HCT116 (cell line): ENCODE measurements around the gene SLCO2A1. TPM values are rescaled to one million over a fixed set of nuclear protein-coding genes. Genes with fewer than 3 reads are reported as not detected.

Experiments used
- ATAC-seq: fragments of 200-7000 bp; cut with Tn5 transposase; 2 replicates; pipeline ENCODE4 v1.9.1; 2020; ENCODE audit warnings: mild to moderate bottlenecking, moderate library complexity
- BruUV-seq: library from RNA; stranded (reverse); fragments of 400-500 nt; replicated peaks from 2 replicates; lab custom pipeline; 2021; lab: Mats Ljungman, UMichigan
- CTCF ChIA-PET: fragments of 300-600 bp; sonication (Branson Sonifier 250); formaldehyde crosslinking; loops from one replicate; lab custom pipeline; 2021; ENCODE audit warnings: antibody characterized with exemption; lab: Charles Lee
- POLR2A ChIA-PET: fragments of 300-600, 350-600 bp; sonication (Branson Sonifier 250); formaldehyde crosslinking; loops from one replicate; lab custom pipeline; 2021; ENCODE audit warnings: antibody characterized with exemption; lab: Charles Lee
- RAD21 ChIA-PET, 2 experiments: fragments of 300-600 bp; sonication (Branson Sonifier 250); formaldehyde crosslinking; loops; one replicate each; lab custom pipeline; 2023; ENCODE audit warnings: low total read pairs in 2 of 2; ENCODE audit not compliant: uncharacterized antibody in 2 of 2, unreplicated experiment in 2 of 2, low non-redundant PET in 1 of 2; lab: Charles Lee
- DNase-seq: peaks from one replicate; pipeline ENCODE4 v3.0.0-alpha.2; 2010; ENCODE audit warnings: low read depth, low spot score
- H2AFZ ChIP-seq: fragments of 200-600 bp; shearing (Covaris generic), sonication (generic); 2 replicates; pipeline ENCODE4 v1.6.1; 2017; ENCODE audit warnings: low read depth, mixed run types, mixed read lengths, antibody characterized with exemption, low read length; ENCODE audit not compliant: poor library complexity, severe bottlenecking
- H3K27ac ChIP-seq: 2 replicates; pipeline ENCODE4 v1.5.1; 2012; ENCODE audit warnings: low read depth, low read length
- H3K27me3 ChIP-seq: fragments of 200-600 bp; sonication (generic); 2 replicates; pipeline ENCODE4 v1.6.1; 2016; ENCODE audit warnings: mixed run types, low read length, mixed read lengths; ENCODE audit not compliant: insufficient read depth
- H3K36me3 ChIP-seq, 2 experiments: fragments of 200-500 bp in 1 of 2; fragments of 200-600 bp in 1 of 2; sonication (Bioruptor generic) in 1 of 2; sonication (generic) in 1 of 2; 2 replicates each; pipeline versions ENCODE4 v1.5.1 to v1.6.1; 2014 to 2016; ENCODE audit warnings: low read length in 2 of 2, inconsistent platforms in 1 of 2, mixed read lengths in 1 of 2, mixed run types in 1 of 2; ENCODE audit not compliant: insufficient read depth in 2 of 2, control insufficient read depth in 1 of 2
- H3K4me1 ChIP-seq, 2 experiments: fragments of 200-600 bp in 1 of 2; sonication (generic) in 1 of 2; 2 replicates each; pipeline versions ENCODE4 v1.5.1 to v1.6.1; 2012 to 2017; ENCODE audit warnings: low read length in 2 of 2, inconsistent platforms in 1 of 2, mild to moderate bottlenecking in 1 of 2, mixed read lengths in 1 of 2, mixed run types in 1 of 2, moderate library complexity in 1 of 2; ENCODE audit not compliant: insufficient read depth in 2 of 2, control insufficient read depth in 1 of 2
- H3K4me2 ChIP-seq: fragments of 200-600 bp; sonication (generic); 2 replicates; pipeline ENCODE4 v1.6.1; 2017; ENCODE audit warnings: mixed run types, low read length, mixed read lengths
- H3K4me3 ChIP-seq, 2 experiments: fragments of 200-600 bp in 1 of 2; sonication (generic) in 1 of 2; replicated peaks in 1 of 2; 2 replicates each; pipeline ENCODE4 v1.5.1; 2011 to 2016; ENCODE audit warnings: low read length in 2 of 2, control low read depth in 1 of 2, low read depth in 1 of 2, mild to moderate bottlenecking in 1 of 2, mixed read lengths in 1 of 2, mixed run types in 1 of 2
- H3K79me2 ChIP-seq: fragments of 200-600 bp; sonication (generic); 2 replicates; pipeline ENCODE4 v1.6.1; 2017; ENCODE audit warnings: mild to moderate bottlenecking, mixed run types, low read length, moderate library complexity, mixed read lengths; ENCODE audit not compliant: insufficient read depth
- H3K9ac ChIP-seq: fragments of 200-600 bp; sonication (generic); 2 replicates; pipeline ENCODE4 v1.6.1; 2016; ENCODE audit warnings: low read length, mixed read lengths
- H3K9me2 ChIP-seq: fragments of 200-600 bp; sonication (generic), shearing (Covaris generic); 2 replicates; pipeline ENCODE4 v1.6.1; 2017; ENCODE audit warnings: mixed run types, mild to moderate bottlenecking, moderate library complexity; ENCODE audit not compliant: insufficient read depth
- H3K9me3 ChIP-seq, 2 experiments: fragments of 200-500 bp in 1 of 2; fragments of 200-600 bp in 1 of 2; sonication (Bioruptor generic) in 1 of 2; sonication (generic) in 1 of 2; 2 replicates each; pipeline ENCODE4 v1.6.1; 2014 to 2017; ENCODE audit warnings: low read length in 2 of 2, mixed read lengths in 2 of 2, inconsistent platforms in 1 of 2, low read depth in 1 of 2, mild to moderate bottlenecking in 1 of 2, mixed run types in 1 of 2, moderate library complexity in 1 of 2; ENCODE audit not compliant: control insufficient read depth in 1 of 2, insufficient read depth in 1 of 2
- H4K20me1 ChIP-seq: fragments of 200-600 bp; sonication (generic), shearing (Covaris generic); 2 replicates; pipeline ENCODE4 v1.6.1; 2017; ENCODE audit warnings: mixed run types, mild to moderate bottlenecking, moderate library complexity; ENCODE audit not compliant: insufficient read depth
- CBX3 ChIP-seq: IDR thresholded peaks from 2 replicates; pipeline ENCODE4 v1.6.1; 2012; ENCODE audit warnings: low read depth
- CEBPB ChIP-seq: IDR thresholded peaks from 2 replicates; pipeline ENCODE4 v1.6.1; 2012; ENCODE audit warnings: low read depth
- EGR1 ChIP-seq: IDR thresholded peaks from 2 replicates; pipeline ENCODE4 v1.6.1; 2012; ENCODE audit warnings: low read depth
- EZH2 ChIP-seq: fragments of 200-600 bp; sonication (generic); IDR thresholded peaks from 2 replicates; pipeline ENCODE4 v1.6.1; 2017; ENCODE audit warnings: antibody characterized with exemption, mixed run types
- EZH2phosphoT487 ChIP-seq: fragments of 200-600 bp; IDR thresholded peaks from 2 replicates; pipeline ENCODE4 v1.6.1; 2018; ENCODE audit warnings: antibody characterized with exemption, borderline replicate concordance
- FOSL1 ChIP-seq: IDR thresholded peaks from 2 replicates; pipeline ENCODE4 v1.6.1; 2012; ENCODE audit warnings: low read depth
- RAD21 ChIP-seq: IDR thresholded peaks from 2 replicates; pipeline ENCODE4 v1.6.1; 2012; ENCODE audit warnings: low read depth, mild to moderate bottlenecking
- SIN3A ChIP-seq: IDR thresholded peaks from 2 replicates; pipeline ENCODE4 v1.6.1; 2012; ENCODE audit warnings: low read depth
- TCF7L2 ChIP-seq: IDR thresholded peaks from 2 replicates; pipeline ENCODE4 v1.7.0; 2011; ENCODE audit warnings: borderline replicate concordance, inconsistent platforms; ENCODE audit not compliant: insufficient read depth, insufficient read length; ENCODE audit errors: extremely low read depth
- YY1 ChIP-seq: IDR thresholded peaks from 2 replicates; pipeline ENCODE4 v1.6.1; 2011; ENCODE audit warnings: low read length, low read depth, moderate library complexity, mild to moderate bottlenecking; ENCODE audit not compliant: insufficient replicate concordance; ENCODE audit errors: extremely low read depth
- intact Hi-C: fragments of 100-400 bp; cut with micrococcal nuclease; formaldehyde crosslinking; loops from 2 replicates; pipeline ENCODE4 v1.10.0; 2022
- total RNA-seq: library from RNA; stranded (reverse); gene quantifications from one replicate; pipeline ENCODE4 v1.2.1, GENCODE V29; 2021; ENCODE audit not compliant: unreplicated experiment
- TF ChIP-seq, protein P1 (sequence below): IDR thresholded peaks from 2 replicates; pipeline ENCODE4 v1.6.1; 2012; ENCODE audit warnings: low read depth
- TF ChIP-seq, protein P2 (sequence below): IDR thresholded peaks from 2 replicates; pipeline ENCODE4 v1.6.1; 2011; ENCODE audit warnings: mild to moderate bottlenecking, low read length, moderate library complexity; ENCODE audit not compliant: insufficient replicate concordance; ENCODE audit errors: extremely low read depth
- TF ChIP-seq, protein P3 (sequence below): IDR thresholded peaks from 2 replicates; pipeline ENCODE4 v1.6.1; 2012

The SLCO2A1 gene
- total RNA-seq, 1 experiment from 2014 or later: 0.52 TPM

GRCh38 chr3:133970339-133970738 is 59.4 kb downstream of the SLCO2A1 start (continued):
- TF ChIP-seq, protein P1, sequence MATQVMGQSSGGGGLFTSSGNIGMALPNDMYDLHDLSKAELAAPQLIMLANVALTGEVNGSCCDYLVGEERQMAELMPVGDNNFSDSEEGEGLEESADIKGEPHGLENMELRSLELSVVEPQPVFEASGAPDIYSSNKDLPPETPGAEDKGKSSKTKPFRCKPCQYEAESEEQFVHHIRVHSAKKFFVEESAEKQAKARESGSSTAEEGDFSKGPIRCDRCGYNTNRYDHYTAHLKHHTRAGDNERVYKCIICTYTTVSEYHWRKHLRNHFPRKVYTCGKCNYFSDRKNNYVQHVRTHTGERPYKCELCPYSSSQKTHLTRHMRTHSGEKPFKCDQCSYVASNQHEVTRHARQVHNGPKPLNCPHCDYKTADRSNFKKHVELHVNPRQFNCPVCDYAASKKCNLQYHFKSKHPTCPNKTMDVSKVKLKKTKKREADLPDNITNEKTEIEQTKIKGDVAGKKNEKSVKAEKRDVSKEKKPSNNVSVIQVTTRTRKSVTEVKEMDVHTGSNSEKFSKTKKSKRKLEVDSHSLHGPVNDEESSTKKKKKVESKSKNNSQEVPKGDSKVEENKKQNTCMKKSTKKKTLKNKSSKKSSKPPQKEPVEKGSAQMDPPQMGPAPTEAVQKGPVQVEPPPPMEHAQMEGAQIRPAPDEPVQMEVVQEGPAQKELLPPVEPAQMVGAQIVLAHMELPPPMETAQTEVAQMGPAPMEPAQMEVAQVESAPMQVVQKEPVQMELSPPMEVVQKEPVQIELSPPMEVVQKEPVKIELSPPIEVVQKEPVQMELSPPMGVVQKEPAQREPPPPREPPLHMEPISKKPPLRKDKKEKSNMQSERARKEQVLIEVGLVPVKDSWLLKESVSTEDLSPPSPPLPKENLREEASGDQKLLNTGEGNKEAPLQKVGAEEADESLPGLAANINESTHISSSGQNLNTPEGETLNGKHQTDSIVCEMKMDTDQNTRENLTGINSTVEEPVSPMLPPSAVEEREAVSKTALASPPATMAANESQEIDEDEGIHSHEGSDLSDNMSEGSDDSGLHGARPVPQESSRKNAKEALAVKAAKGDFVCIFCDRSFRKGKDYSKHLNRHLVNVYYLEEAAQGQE: no peak
- TF ChIP-seq EZH2 (no peak), SIN3A (no peak)

DNA sequence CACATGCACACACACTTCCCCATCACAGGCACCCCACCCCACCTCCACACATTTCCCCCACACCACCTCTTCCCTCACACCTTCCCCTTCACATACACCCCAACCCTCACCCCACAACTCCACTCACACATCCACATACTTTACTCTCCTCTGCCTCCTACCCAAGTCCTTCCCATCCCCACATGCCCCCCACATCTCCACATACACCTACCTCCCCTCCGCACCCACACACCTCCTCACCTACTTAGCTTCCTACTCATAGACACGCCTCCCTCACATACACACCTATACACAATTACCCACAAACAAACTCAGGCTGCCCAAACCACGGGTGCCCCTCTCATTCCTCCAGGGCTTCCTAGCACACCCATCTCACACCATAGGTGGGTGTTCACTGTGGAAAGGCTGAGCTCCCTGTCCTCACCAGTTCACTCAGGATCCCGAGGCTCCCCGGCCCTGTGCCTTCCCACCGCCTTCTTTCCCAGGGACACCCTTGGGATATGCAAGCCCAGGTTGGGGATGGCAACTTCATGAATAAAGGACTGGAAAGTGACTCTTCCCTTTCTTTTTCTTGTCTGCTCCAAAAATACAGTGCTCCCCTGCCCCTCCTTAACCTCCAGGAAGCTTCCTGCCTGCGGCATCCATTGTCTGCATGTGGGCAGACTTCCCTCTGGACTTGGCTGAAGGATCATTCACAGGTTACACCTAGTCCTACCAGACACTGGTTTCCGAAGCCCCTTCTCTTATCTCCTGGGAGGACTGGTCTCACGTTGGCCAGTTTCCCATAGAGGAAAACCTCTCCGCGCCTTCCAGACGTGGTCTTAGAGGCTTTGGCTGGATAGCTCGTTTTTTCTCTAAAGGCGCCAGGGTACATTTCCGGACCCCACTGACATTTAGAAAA is 61.5 kb downstream of the SLCO2A1 start:
- Histone ChIP-seq H3K27ac (no peak overlapping the region), H3K4me3 (no peak overlapping the region), H3K4me1 (no peaks in the 10 kb centered on the region), H3K4me2 (no peak overlapping the region), H3K79me2 (no peaks in the 10 kb centered on the region), H3K9me3 (no peaks in the 10 kb centered on the region), H2AFZ (no peak overlapping the region), H3K27me3 (no peaks in the 10 kb centered on the region), H4K20me1 (no peaks in the 10 kb centered on the region), H3K9me2 (no peaks in the 10 kb centered on the region), H3K36me3 (no peaks in the 10 kb centered on the region), H3K9ac (no peak overlapping the region)
- intact Hi-C loops: no loop called here
- ATAC-seq (no peak), DNase-seq (no peak)
- CTCF ChIA-PET: no interaction called here
- BruUV-seq: no TSS peak
- RAD21 ChIA-PET: no interaction called here
- POLR2A ChIA-PET: no interaction called here
- TF ChIP-seq CBX3 (no peak), EGR1 (no peak), TCF7L2 (no peak), FOSL1 (no peak), RAD21 (no peak), CEBPB (no peak), YY1 (no peak), EZH2phosphoT487 (no peak), EZH2 (no peak)
- TF ChIP-seq, protein P2, sequence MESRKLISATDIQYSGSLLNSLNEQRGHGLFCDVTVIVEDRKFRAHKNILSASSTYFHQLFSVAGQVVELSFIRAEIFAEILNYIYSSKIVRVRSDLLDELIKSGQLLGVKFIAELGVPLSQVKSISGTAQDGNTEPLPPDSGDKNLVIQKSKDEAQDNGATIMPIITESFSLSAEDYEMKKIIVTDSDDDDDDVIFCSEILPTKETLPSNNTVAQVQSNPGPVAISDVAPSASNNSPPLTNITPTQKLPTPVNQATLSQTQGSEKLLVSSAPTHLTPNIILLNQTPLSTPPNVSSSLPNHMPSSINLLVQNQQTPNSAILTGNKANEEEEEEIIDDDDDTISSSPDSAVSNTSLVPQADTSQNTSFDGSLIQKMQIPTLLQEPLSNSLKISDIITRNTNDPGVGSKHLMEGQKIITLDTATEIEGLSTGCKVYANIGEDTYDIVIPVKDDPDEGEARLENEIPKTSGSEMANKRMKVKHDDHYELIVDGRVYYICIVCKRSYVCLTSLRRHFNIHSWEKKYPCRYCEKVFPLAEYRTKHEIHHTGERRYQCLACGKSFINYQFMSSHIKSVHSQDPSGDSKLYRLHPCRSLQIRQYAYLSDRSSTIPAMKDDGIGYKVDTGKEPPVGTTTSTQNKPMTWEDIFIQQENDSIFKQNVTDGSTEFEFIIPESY: no peak
- TF ChIP-seq, protein P1: no peak
- TF ChIP-seq, protein P3, sequence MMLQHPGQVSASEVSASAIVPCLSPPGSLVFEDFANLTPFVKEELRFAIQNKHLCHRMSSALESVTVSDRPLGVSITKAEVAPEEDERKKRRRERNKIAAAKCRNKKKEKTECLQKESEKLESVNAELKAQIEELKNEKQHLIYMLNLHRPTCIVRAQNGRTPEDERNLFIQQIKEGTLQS: no peak
